GM21381 (cell line): Measurements from ENCODE around the gene ESYT2.
"Not testable (repeated sequence)": the region's sequence is repeated elsewhere in the genome, so short reads cannot be mapped to it uniquely, and the experiment has no call there.

Source experiments
- ATAC-seq: cut with Tn5 transposase; IDR thresholded peaks from one replicate; pipeline ENCODE4 v1.9.1; 2021; ENCODE audit warnings: mild to moderate bottlenecking, moderate library complexity; ENCODE audit not compliant: unreplicated experiment

The ESYT2 gene

DNA sequence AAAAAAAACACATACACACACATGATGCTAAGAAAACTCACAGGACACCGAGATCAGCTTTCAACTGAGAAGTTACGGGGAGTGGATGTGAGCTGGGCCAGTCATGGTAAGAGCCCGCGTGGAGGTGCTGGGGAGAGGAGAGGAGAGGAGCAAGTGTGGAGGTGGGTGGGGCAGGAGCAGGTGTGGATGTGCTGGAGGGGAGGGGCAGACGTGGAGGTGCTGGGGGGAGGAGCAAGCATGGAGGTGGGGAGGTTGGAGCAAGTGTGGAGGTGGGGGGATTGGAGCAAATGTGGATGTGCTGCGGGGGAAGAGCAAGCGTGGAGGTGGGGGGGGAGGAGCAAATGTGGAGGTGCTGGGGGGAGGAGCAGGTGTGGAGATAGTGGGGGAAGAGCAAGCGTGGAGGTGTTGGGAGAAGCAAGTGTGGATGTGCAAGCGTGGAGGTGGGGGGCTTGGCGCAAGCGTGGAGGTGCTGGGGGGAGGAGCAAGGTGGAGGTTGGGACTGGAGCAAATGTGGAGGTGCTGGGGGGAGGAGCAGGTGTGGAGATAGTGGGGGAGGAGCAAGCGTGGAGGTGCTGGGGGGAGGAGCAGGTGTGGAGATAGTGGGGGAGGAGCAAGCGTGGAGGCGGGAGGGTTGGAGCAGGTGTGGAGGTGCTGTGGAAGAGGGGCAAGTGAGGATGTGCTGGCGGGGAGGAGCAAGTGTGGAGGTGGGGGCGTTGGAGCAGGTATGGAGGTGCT is 100.2 kb downstream of the ESYT2 start:
- ATAC-seq, result no peak

DNA sequence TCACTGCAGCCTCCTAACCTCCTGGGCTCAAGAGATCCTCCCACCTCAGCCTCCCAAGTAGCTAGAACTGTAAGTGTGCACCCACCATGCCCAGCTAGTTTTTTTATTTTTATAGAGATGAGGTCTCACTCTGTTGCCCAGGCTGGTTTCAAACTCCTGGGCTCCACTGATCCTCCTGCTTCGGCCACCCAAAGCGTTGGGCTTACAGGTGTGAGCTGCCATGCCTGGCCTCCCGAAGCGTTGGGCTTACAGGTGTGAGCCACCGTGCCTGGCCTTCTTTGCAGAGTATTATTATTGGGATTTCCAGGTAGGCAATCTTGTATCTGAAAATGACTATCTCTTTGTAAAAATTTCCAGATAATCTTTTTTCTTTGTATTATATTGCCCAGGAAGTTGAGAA is 101.6 kb downstream of the ESYT2 start:
- no peak for ATAC-seq

DNA sequence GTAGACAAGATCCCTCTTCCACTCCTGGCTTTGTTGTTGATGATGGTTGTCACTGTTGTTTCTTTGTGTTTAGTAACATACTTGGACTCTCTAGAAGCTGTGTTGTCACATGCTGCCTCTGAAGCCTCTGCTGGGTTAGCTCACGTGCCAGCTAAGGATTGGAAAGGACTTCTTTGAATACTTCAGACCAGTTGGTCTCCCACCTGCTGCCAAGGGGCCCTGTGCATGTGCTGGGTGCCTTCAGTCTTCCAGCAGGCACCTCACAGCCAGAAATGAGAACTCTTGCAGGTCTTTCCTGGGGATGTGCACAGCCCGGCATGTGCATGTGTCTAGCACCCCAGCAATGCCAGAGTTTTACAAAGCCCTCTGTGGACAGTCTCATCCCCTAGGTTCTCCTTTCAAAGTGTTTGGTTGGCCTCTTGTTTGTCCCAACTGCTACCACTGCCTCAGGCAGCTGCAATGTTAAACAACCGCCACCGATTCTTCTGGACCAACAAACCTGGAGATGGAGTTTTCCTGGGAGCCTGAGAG is 103.0 kb downstream of the ESYT2 start:
- ATAC-seq, result no peak

DNA sequence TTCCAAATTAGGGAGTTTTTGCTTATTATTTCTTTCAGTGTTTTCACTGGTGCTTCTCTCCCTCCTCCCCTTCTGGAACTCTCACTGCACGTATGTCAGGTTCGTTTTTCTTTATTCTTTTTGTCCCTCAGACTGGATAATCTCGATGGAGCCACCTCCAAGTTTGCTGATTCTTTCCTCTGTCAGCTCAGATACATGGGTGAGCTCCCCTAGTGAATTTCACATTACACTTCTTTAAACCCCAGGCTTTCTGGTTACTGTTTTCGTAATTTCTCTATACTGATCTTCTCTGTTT is 103.9 kb downstream of the ESYT2 start:
- no peak for ATAC-seq

DNA sequence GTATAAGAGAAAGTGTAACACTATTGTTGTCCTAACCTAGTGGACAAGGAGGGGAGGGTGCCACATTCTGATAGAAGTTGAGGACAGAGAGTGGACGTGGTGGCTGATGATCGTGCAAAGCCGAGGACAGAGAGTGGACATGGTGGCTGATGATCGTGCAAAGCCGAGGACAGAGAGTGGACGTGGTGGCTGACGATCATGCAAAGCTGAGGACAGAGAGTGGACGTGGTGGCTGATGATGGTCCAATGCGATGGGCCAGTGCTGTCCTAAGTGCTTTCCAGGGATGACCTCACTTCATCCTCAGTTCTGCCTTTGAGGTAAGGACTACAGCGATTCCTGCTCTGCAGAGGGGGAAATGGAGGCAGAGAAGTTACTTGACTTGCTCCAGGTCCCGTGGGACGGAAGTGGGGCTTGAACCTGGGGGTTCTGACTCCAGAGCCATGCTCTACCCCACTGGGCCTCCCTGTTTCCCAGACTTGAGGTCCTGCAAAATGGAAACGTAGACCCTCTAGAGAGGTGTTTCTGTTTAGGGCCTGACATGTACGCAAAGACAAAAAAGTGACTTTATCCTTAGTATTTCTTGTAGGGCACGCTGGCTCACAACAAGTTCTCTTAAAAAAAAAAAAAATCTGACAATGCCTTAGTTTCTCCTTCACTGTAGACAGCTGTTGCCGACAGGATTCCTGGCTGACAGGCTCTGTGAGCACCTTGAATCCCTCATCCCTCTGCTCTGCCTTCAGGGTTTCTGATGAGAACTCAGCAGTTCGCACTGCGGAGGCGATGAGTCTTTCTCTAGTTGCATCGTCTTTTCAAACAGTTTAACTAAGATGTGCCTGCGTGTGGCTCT is 104.4 kb downstream of the ESYT2 start:
- ATAC-seq, result no peak

DNA sequence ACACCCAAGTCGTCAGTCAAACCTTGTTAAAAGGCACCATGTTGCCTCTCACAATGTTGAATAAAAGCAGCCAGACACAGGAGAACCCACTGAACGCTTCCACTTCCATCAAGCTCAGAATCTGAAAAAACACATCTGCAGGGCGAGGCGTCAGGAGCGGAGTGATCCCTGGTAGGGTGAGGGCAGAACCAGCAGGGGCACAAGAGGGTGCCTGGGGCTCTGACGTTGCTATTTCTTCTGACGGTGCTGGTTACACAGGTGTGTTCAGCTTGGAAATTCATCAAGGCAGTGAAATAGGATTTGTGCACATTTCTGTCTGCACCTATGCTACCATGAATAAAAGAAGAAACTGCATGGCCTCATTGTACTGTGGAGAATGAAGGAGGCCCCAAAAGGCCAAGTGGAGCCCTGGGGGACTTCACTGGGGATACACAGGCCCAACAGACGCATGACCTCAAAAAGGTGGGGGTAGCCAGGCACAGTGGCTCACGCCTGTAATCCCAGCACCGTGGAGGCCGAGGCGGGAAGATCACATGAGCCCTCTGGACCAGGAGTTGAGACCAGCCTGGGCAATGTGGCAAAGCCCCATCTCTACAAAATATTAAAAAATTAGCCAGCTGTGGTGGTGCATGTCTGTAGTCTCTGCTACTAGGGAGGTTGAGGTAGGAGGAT is 105.5 kb downstream of the ESYT2 start:
- no peak for ATAC-seq

DNA sequence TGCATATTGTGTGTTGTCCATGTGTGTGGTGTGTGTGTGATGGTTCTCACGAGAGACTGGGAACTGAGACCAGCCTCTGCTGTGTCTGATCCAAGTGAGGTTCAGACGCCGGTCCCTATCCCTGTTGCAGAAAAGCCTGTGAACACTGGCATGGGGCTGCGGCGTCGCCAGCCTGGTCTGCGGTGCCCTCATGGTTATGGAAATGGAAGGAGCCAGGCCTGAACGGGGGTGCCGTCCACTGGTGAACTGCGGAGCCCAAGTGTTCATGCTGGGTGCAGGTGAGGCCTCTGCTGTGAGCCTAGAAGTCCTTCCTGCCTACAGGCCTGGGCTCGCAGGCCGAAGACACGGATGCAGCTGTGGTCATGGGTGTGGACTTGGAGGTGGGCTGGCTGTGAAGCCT is 106.0 kb downstream of the ESYT2 start:
- ATAC-seq, result no peak

DNA sequence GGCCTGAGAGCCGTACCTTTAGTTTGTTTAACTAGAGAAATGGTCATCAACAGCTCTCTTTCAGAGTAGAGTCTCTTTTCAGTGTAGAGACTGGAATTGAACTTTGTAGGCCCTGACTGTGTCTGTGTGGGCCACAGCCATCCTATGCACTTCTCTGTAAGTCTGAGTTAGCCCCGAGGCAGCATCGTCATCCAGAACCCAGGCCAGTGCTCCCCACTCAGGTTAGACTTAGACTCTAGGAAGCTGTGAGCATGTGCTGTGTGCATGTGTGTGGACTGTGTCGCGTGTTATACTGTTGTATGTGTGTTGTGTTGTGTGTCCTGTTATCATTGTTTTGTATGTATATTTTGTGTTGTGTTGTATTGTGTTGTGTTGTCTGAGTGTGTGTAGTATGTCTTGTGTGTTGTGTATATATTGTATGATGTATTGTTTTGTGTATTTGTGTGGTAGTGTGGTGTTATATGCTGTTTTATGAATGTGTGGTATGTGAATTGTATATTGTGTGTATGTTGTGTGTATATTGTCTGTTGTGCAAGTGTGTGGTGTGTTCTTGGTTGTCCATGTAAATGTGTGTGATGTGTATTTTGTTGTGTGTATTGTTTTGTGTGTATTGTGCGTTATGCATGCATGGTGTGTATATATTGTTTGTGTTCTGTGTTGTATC is 106.6 kb downstream of the ESYT2 start:
- ATAC-seq, result no peak

DNA sequence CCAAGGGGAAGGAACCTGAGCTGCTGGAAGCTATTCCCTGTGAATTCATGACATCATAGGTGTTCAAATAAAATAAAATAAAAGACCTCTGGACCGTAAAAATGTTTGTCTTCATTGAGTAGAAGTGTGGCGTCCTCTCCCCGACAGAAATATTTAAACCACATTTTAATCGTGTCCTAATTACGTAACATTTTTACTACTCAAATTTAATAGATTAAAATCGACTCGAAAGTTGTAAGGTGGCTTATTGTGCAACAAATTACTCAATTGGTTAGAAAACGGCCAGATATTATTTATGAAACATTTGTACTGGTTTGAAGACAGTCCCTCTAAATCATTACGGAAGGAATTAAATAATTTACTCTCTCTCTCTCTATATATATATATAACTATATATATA is 109.2 kb downstream of the ESYT2 start:
- ATAC-seq, result no peak

DNA sequence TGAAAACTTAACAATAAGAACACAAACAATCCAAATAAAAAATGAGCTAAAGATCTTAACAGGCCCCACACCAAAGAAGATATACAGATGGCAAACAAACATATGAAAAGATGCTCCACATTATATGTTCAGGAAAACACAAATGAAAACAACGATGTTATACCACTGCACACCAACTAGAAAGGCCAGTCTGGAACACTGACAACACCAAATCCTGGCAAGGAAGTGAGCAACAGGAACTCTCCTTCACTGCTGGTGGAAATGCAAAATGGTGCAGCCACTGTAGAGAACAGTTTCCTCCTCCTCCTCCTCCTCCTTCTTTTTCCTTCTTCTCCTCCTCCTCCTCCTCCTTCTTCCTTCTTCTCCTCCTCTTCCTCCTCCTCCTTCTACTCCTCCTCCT is 112.5 kb downstream of the ESYT2 start:
- ATAC-seq, result no peak

DNA sequence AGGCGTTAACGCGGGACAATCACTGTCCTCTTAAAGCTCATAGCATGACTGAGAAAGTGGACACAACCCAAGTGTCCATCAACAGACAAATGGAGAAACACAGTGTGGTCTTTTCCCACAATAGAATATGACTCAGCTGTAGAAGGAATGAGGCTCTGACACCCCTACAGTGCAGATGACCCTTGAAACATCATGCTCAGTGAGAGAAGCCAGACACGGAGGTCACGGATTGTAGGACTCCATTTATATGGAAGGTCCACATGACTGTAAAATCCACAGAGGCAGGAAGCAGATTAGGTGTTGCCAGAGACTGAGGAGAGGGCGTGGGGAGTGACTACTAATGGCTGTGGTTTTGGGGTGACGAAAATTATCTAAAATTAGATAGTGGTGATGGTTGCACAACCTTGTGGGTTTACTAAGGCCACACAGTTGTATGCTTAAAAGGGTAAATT is 118.6 kb downstream of the ESYT2 start:
- no peak for ATAC-seq

DNA sequence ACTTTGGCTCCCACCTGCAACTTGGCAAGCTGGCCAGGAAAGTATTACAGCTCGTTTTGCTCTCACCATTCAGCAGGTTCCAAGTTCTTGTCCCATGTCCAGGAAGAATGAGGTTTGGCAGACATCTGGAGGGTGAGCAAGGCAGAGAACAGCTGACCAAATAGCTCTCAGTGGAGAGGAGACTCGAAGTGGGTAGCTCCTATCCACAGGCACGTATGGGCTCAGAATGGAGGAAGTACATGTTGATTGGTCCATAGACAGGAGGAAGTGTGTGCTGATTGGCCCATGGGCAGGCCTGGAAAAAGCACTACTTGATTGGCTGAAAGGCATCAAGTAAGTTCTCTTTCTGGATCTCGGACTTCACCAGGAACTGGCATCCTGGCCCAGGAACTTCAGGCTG is 121.7 kb downstream of the ESYT2 start:
- no peak for ATAC-seq

DNA sequence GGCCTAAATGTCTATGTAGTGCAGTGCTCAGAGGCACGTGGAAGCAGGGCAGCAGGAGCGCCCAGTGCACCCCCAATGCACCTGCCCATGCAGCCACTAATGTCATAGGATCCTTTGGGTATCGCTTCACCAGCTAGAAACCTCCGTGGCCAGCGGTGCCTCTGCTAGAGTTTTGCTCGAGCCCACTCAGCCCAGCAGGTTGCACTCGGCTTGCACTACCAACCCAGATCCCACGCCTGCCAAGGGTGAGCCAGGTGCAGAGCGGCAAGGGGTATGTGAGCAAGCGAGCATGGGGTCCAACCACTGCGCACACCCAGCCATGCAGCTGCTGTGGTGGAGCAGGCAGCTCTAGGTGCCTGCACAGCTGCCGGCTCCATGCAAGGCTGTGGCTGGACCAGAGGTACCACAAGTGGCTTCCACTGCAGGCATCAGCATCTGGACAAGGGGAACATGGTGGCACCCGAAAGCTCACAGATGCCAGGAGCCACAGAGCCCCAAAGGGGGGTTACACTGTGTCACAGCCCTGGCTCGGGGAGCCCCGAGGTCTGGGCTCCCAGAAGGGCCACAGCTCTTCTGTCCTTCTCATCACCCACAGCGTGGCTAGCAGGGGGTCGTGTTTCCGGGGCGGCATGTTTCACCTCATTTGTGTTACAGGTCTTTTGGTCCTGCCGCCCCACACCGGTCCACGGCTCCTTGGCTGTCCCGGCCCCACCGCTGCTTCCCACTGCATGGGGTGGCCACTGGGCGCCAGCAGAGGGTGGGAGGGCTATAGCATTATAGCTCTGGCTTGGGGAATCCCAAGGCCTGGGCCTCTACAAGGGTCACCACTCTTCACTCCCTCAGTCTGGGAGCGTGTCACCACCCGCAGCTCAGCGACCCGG is 122.4 kb downstream of the ESYT2 start:
- ATAC-seq, result no peak

DNA sequence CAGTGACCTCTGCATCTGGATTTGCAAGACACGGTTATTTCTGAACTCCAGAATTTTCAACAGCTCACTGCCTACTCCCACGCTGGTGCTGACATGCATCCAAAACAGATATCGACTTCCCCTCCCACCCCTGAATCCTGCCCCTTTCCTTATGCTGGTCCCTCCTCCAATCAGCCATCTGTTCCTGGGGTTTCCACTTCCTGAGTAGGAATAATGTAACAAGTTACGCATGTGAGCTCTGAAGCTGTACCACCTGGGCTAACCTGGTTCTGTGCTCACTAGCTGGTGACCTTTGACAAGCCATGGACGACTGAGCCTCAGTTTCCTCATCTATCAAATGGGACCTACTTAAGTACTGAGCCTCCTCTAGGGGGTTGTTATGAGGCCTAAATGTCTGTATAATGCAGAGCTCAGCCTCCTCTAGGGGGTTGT is 123.0 kb downstream of the ESYT2 start:
- ATAC-seq, result no peak

DNA sequence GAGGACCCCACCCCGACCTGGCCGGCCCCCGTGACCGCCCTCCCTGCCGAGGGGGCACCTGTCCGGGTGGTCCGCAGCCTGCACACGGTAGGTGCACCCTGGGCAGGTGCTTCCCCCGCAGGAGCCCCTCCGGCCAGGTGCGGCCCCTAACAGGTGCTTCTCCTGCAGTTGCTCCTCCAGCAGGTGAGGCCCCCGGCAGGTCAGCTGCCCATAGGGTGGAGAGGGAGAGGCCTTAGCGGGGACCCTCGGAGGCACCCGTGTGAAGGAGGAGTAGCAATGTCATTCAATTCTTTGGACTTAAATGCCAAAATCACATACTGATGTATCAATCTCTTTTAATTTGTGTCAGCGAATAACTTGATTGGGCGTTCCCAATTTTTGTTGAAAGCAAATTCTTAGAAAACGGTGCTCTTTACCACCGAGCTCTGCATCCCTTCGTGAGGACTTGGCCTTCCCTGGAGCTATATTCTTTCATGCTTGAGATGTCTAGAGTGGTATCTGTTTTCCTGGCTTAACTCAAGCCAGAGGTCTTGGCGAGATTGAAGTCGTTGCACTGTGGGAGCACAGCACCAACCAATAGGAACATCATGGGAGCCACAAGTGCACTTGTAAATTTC is 124.0 kb downstream of the ESYT2 start:
- ATAC-seq, result no peak

DNA sequence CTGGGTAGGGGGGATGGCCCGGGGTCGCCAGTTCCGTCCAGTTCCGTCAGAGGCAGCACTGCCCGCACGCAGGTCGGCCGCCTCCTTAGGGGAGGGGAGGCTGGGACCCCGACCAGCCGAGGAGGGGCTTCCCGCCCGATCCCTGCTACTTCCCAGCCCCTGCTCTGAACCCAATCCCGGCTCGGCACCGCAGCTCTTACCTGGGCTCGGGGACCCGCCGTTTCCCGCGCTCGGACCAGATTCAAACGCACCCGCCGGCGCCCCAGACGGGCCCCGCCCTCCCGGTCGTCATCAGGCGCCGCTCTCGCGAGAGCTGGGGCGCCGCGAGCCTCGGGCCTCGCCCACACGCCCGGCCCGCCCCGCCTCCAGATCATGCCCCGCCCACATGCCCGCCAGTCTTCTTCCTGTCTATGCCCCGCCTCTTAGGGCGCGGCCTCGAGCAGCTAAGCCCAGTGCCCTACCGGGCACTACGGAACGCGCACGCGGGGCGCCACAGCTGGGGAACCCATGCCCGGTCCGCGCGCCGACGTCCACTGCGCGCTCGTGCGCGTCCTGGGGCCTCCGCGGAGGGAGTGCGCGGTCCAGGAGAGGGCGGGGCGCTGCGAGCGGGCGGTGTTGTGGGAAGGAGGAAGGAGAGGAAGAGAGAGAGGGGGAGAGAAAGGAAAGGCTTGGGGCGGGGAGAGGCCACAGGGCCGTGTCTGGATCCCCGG is 124.6 kb downstream of the ESYT2 start, which contains the start of gene NCAPG2:
TSS of gene NCAPG2 (minus strand) at position 281 of the 710 bp plus-strand sequence. CDS start 2,905 bp downstream, outside the sequence.
- peak; percentile 98 for ATAC-seq

DNA sequence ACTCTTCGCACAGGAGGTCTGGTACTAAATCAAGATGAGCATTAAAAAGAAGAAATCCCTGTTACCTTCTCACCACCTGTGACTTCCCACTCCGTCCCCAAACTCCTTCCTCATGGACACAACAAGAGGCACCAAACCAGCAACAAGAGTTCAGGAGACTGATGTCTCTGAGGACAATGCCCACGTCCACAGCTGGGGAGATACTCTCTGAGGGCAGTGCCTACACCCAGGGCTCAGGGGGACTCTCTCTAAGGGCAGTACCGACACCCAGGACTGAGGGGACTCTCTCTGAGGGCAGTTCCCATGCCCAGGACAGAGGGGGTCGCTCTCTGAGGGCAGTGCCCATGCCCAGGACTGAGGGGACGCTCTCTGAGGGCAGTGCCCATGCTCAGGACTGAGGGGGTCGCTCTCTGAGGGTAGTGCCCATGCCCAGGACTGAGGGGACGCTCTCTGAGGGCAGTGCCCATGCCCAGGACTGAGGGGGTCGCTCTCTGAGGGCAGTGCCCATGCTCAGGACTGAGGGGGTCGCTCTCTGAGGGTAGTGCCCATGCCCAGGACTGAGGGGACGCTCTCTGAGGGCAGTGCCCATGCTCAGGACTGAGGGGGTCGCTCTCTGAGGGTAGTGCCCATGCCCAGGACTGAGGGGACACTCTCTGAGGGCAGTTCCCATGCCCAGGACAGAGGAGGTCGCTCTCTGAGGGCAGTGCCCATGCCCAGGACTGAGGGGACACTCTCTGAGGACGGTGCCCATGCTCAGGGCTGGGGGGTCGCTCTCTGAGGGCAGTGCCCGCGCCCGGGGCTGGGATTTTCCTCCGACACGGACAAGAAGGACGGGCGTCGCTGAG is 125.4 kb downstream of the ESYT2 start:
- not testable (repeated sequence) for ATAC-seq

DNA sequence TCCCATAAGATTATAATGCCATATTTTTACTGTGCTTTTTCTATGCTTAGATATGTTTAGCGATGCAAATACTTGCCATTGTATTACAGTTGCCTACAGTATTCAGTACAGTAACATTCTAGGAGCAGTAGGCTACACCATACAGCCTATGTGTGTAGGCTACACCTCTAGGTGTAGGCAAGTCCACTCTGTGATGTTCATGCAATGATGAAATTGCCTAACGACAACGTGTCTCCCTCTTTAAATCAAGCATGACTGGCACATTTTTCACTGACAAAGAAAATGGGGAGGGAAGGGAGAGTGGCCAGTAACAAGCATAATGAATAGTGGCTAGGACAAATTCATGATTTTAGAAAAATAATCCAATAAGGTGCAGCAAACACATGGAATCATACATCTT is 126.4 kb downstream of the ESYT2 start:
- no peak for ATAC-seq
